NT2/D1 (cell line): ENCODE measurements around the gene GPR161.
"Not testable (repeated sequence)": the region's sequence is repeated elsewhere in the genome, so short reads cannot be mapped to it uniquely, and the experiment has no call there.

ENCODE experiments used
- DNase-seq: peaks from one replicate; pipeline ENCODE4 v3.0.0-alpha.2; 2011; ENCODE audit warnings: low read depth, low spot score
- H3K27me3 ChIP-seq: 2 replicates; pipeline ENCODE4 v1.6.0; 2011; ENCODE audit warnings: mild to moderate bottlenecking; ENCODE audit not compliant: insufficient read length, insufficient read depth
- H3K36me3 ChIP-seq: 2 replicates; pipeline ENCODE4 v1.6.1; 2011; ENCODE audit warnings: mild to moderate bottlenecking, low read length, mixed read lengths; ENCODE audit not compliant: insufficient read depth, insufficient read length
- H3K4me1 ChIP-seq: 2 replicates; pipeline ENCODE4 v1.5.1; 2011; ENCODE audit not compliant: insufficient read depth, insufficient read length
- H3K4me3 ChIP-seq: 2 replicates; pipeline ENCODE4 v1.5.1; 2011; ENCODE audit warnings: low read depth; ENCODE audit not compliant: insufficient read length
- H3K9ac ChIP-seq: 2 replicates; pipeline ENCODE4 v1.6.0; 2011; ENCODE audit warnings: low read depth; ENCODE audit not compliant: insufficient read length
- H3K9me3 ChIP-seq: 2 replicates; pipeline ENCODE4 v1.5.1; 2011; ENCODE audit warnings: mild to moderate bottlenecking, low read length; ENCODE audit not compliant: insufficient read depth
- SUZ12 ChIP-seq: IDR thresholded peaks from 2 replicates; pipeline ENCODE4 v1.6.1; 2011; ENCODE audit not compliant: insufficient read length, insufficient read depth; ENCODE audit errors: extremely low read depth
- YY1 ChIP-seq: IDR thresholded peaks from 2 replicates; pipeline ENCODE4 v1.6.1; 2011; ENCODE audit not compliant: insufficient read length, insufficient read depth
- ZNF274 ChIP-seq: IDR thresholded peaks from 2 replicates; pipeline ENCODE4 v1.6.1; 2011; ENCODE audit warnings: mild to moderate bottlenecking, low read depth, low read length

GPR161 gene

GRCh38 chr1:168136709-168137514, at the start of gene GPR161:
Gene GPR161, minus strand, starts transcription at chr1:168136930. Its CDS starts 32,080 bp downstream, at chr1:168104850.
- H3K27me3 ChIP-seq, result peaks cover 37% of the 10 kb centered on the region
- no peak for TF ChIP-seq SUZ12
- no peak for TF ChIP-seq YY1
- no peak for TF ChIP-seq ZNF274
- H3K9ac ChIP-seq, result peak within 1 kb of the TSS; percentile 84
- H3K36me3 ChIP-seq, result peaks cover 8% of the 10 kb centered on the region
- peak within 1 kb of the TSS; percentile 81 for H3K4me3 ChIP-seq
- peak; percentile 39 for DNase-seq
- H3K9me3 ChIP-seq, result no peaks in the 10 kb centered on the region
- H3K4me1 ChIP-seq, result no peaks in the 10 kb centered on the region

DNA sequence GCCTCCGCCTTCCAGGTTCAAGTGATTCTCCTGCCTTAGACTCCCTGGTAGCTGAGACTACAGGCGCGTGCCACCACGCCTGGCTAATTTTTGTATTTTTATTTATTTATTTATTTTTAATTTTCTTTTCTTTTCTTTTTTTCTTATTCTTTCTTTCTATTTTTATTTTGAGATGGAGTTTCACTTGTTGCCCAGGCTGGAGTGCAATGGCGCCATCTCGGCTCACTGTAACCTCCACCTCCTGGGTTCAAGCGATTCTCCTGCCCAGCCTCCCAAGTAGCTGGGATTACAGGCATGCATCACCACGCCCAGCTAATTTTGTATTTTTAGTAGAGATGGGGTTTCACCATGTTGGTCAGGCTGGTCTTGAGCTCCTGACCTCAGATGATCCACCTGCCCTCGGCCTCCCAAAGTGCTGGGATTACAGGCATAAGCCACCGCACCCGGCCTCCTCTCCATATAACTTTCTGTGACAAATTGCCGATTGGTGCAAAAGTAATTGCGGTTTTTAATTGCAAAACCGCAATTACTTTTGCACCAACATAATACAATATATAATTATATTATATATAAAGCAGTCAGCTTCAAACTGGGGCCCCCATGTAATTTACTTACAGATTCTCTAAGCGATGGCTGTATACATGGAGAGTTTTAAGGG, 44.5 kb upstream of the GPR161 start:
- not testable (repeated sequence) for H3K4me1 ChIP-seq, H3K9me3 ChIP-seq, DNase-seq, H3K9ac ChIP-seq, H3K27me3 ChIP-seq, H3K4me3 ChIP-seq
- H3K36me3 ChIP-seq, result peaks cover 12% of the 10 kb centered on the region

GRCh38 chr1:168180148-168180524, 43.4 kb upstream of the GPR161 start:
- Histone ChIP-seq H3K9me3 (no peaks in the 10 kb centered on the region), H3K4me3 (peak overlapping the region; percentile 92), H3K9ac (peak overlapping the region; percentile 96), H3K36me3 (peaks cover 7% of the 10 kb centered on the region), H3K27me3 (no peaks in the 10 kb centered on the region), H3K4me1 (no peaks in the 10 kb centered on the region)
- no peak for DNase-seq
- TF ChIP-seq SUZ12, result no peak
- no peak for TF ChIP-seq YY1
- TF ChIP-seq ZNF274, result no peak

DNA sequence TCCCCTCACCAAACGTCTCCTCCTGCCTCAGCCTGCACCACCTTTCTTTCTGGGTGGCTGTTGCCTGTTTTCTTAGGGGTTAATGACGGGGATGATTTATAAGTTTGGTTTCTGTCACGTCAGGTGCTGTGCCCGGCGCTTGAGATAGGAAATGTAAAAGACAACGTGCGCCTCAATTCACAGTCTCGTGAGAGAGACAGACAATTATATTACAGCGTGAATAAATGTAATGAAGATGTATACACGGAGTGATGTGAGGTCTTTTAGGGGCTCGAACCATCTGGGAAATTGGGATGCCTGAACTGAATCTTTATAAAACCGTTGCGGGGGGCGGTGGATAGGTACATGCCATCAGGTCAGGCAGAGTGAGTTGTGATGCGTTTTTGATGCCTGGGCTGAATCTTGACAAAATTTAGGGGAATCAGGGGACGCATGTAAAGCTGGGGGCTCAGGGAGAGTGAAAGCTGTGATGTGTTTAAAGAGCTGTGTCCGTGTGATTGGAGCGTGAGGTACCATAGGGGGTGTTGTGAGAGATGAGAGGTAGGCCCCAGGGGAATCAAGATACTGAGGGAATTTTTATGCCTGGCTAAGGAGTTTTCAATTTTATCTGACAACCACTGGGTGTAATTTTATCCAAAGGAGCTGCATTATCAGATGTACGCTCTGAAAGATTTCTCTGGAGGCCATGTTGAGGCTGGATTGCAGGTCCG, 42.9 kb upstream of the GPR161 start:
- peaks cover 5% of the 10 kb centered on the region for H3K36me3 ChIP-seq
- TF ChIP-seq SUZ12 (no peak), ZNF274 (no peak), YY1 (no peak)
- peak overlapping the region; percentile 96 for H3K9ac ChIP-seq
- peak overlapping the region; percentile 92 for H3K4me3 ChIP-seq
- no peaks in the 10 kb centered on the region for H3K9me3 ChIP-seq
- H3K4me1 ChIP-seq, result no peaks in the 10 kb centered on the region
- no peak for DNase-seq
- H3K27me3 ChIP-seq, result no peaks in the 10 kb centered on the region

GRCh38 chr1:168178638-168179437, 42.1 kb upstream of the GPR161 start, which contains the start of gene TIPRL:
Gene TIPRL, plus strand, starts transcription at chr1:168178962. Its CDS starts 116 bp downstream, at chr1:168179078.
- peak; percentile 99 for DNase-seq
- Histone ChIP-seq H3K36me3 (no peaks in the 10 kb centered on the region), H3K9me3 (no peaks in the 10 kb centered on the region), H3K9ac (peak within 1 kb of the TSS; percentile 96), H3K4me3 (peak within 1 kb of the TSS; percentile 92), H3K4me1 (no peaks in the 10 kb centered on the region), H3K27me3 (no peaks in the 10 kb centered on the region)
- TF ChIP-seq YY1 (no peak), SUZ12 (no peak), ZNF274 (no peak)

DNA sequence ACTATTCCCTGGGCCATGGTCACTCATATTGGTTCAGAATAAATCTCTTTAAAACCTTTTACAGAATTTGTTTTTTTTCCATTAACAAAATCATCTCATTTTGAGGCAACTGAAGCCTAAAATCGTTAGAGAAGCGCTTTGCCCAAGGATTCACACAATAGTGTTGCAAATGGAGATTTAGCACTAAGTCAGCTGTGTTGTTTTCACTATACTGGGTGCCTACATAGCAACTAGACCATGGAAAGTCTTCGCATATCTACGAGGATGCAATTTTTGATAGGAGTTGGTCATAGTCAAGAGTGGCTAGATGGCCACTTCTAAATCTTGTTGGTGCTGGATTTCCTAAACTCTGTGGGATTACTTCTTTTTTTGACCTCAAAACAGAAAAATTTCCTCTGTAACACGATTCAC, 41.5 kb upstream of the GPR161 start:
- H3K9ac ChIP-seq, result peak overlapping the region; percentile 64
- no peaks in the 10 kb centered on the region for H3K27me3 ChIP-seq
- H3K9me3 ChIP-seq, result no peaks in the 10 kb centered on the region
- no peaks in the 10 kb centered on the region for H3K36me3 ChIP-seq
- DNase-seq, result no peak
- H3K4me1 ChIP-seq, result no peaks in the 10 kb centered on the region
- TF ChIP-seq YY1 (no peak), SUZ12 (no peak), ZNF274 (no peak)
- peak overlapping the region; percentile 16 for H3K4me3 ChIP-seq
